Measurements from ENCODE around the gene PXDC1.
A peak's percentile ranks its signal among the peaks of the same experiment; 100 is the strongest.
"Not testable (repeated sequence)": the region's sequence is repeated elsewhere in the genome, so short reads cannot be mapped to it uniquely, and the experiment has no call there.

Gene PXDC1

GRCh38 chr6:3758842-3759144 lies 7.3 kb upstream of the PXDC1 start:
- peak overlapping the region; percentile 38 to 88 for H3K27ac ChIP-seq
- TF ChIP-seq, protein P1, sequence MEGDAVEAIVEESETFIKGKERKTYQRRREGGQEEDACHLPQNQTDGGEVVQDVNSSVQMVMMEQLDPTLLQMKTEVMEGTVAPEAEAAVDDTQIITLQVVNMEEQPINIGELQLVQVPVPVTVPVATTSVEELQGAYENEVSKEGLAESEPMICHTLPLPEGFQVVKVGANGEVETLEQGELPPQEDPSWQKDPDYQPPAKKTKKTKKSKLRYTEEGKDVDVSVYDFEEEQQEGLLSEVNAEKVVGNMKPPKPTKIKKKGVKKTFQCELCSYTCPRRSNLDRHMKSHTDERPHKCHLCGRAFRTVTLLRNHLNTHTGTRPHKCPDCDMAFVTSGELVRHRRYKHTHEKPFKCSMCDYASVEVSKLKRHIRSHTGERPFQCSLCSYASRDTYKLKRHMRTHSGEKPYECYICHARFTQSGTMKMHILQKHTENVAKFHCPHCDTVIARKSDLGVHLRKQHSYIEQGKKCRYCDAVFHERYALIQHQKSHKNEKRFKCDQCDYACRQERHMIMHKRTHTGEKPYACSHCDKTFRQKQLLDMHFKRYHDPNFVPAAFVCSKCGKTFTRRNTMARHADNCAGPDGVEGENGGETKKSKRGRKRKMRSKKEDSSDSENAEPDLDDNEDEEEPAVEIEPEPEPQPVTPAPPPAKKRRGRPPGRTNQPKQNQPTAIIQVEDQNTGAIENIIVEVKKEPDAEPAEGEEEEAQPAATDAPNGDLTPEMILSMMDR (IDR thresholded peaks at IDR 0.05) = no peak
- DNase-seq (ENCODE audit: low spot score) = no peak
- no peak overlapping the region for H3K4me3 ChIP-seq

- not testable (repeated sequence) for H3K4me3 ChIP-seq; DNase-seq (ENCODE audit: low spot score)
- H3K27ac ChIP-seq = peak overlapping the region; percentile 38 to 88
These were observed 6.7 kb upstream of the PXDC1 start for GRCh38 chr6:3757998-3758841.

DNA sequence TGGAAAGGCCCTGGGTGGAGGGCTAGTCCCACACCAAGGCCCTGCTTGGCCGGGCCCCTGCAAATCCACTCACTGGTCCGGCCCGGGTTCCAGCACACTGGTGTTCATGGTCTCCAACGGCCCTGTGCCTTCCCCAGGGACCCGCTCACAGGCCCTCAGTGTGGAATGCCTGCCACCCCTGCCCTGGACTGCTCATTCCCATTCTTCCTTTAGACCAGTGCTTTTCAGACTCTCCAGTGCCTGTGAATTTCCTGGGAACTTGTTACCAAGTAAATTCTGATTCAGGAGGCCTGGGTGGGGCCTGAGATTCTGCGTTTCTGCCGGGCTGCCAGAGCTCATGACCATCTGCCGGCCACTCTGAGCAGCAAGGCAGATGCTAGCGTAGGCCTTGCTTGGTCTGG lies 5.7 kb upstream of the PXDC1 start:
- Histone ChIP-seq H3K27ac (peak overlapping the region; percentile 20 to 88), H3K4me3 (no peak overlapping the region)
- no peak for DNase-seq (ENCODE audit: low spot score)
- TF ChIP-seq, protein P1 (IDR thresholded peaks at IDR 0.05) = no peak

GRCh38 chr6:3756546-3756945 lies 5.0 kb upstream of the PXDC1 start:
- Histone ChIP-seq H3K27ac (peak overlapping the region in 1 of 2 donors; percentile 40), H3K4me3 (no peak overlapping the region)
- TF ChIP-seq, protein P1 (IDR thresholded peaks at IDR 0.05) = no peak
- DNase-seq (ENCODE audit: low spot score) = no peak

- DNase-seq (ENCODE audit: low spot score) = no peak
- Histone ChIP-seq H3K4me3 (no peak overlapping the region), H3K27ac (no peak overlapping the region)
- TF ChIP-seq, protein P1 (IDR thresholded peaks at IDR 0.05) = no peak
These were observed 4.4 kb upstream of the PXDC1 start for GRCh38 chr6:3755637-3756545.

DNA sequence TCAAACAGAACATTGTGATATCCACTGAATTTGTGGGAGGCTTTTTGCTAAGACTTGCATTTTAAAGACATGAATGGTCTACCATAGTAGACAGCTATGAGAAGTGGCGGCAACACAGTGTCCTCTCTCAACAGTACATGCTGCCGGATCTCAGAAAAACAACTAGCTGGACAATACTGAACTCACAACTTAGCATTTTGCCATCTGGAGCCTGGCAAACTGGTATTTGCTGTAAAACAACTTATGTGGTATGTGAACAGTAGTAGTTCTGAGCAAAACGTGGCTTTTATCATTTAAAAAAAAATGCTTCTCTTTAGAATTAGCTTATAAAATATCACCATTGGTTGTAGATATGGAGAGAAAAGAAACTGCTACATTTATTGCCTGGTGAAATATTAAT lies 3.3 kb upstream of the PXDC1 start:
- Histone ChIP-seq H3K27ac (no peak overlapping the region), H3K4me3 (no peak overlapping the region)
- DNase-seq (ENCODE audit: low spot score) = no peak
- TF ChIP-seq, protein P1 (IDR thresholded peaks at IDR 0.05) = no peak

DNA sequence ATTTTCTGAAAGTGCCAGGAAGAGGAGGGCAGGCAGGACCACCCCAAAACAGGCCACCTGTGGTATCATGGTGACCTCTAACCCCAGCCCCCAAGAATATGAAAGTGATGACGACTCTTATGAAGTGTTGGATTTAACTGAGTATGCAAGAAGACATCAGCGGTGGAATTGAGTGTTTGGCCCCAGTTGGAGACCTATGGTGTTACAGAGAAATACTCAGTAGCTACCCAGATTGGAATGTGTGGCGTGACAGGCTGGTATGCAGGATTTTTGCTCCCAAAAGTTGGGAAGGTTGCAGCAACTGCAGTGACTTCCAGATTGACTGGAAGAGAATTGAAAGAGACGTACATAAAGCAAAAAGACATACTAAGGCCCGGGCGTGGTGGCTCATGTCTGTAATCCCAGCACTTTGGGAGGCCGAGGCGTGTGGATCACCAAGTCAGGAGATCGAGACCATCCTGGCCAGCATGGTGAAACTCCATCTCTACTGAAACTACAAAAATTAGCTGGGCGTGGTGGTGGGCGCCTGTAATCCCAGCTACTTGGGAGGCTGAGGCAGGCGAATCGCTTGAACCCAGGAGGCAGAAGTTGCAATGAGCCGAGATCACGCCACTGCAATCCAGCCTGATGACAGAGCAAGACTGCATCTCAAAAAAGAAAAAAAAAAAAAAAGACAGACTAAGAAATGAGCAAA lies 2.7 kb upstream of the PXDC1 start:
- not testable (repeated sequence) for DNase-seq (ENCODE audit: low spot score); H3K4me3 ChIP-seq; H3K27ac ChIP-seq

Data from coronary artery (tissue), 2 donors.